Transverse colon (tissue), 4 donors: Measurements from ENCODE around the gene LIMK2.

Source experiments
- CTCF ChIP-seq, 5 experiments: fragments of 200-600 bp in 3 of 5; fragments of 450-650 bp in 2 of 5; sonication (generic) in 3 of 5; IDR thresholded peaks; 1 replicate in 2 of 5; 2 replicates in 3 of 5; pipeline ENCODE4 v1.5.1; 2016 to 2017; ENCODE audit warnings: antibody characterized with exemption in 5 of 5, inconsistent platforms in 3 of 5, mild to moderate bottlenecking in 2 of 5, moderate library complexity in 1 of 5
- EP300 ChIP-seq: sonication (generic); formaldehyde crosslinking; IDR thresholded peaks from one replicate; pipeline ENCODE4 v1.6.1; 2017; ENCODE audit warnings: antibody characterized with exemption, low read depth
- POLR2A ChIP-seq: fragments of 450-650 bp; IDR thresholded peaks from one replicate; pipeline ENCODE4 v1.6.1; 2016; ENCODE audit warnings: antibody characterized with exemption, mild to moderate bottlenecking, moderate library complexity
- POLR2AphosphoS5 ChIP-seq, 3 donors: sonication (generic); formaldehyde crosslinking; IDR thresholded peaks; one replicate each; pipeline ENCODE4 v1.6.1; 2016; ENCODE audit warnings: antibody characterized with exemption in 3 of 3

- TF ChIP-seq CTCF (IDR thresholded peaks at IDR 0.05) (no peak), POLR2A (no peak), POLR2AphosphoS5 (IDR thresholded peaks at IDR 0.05) (no peak), EP300 (no peak)
These were observed 10.6 kb downstream of the LIMK2 start for GRCh38 chr22:31222736-31223135.
